ENCODE data around the gene SLC39A7.
"Not testable (repeated sequence)": the region's sequence is repeated elsewhere in the genome, so short reads cannot be mapped to it uniquely, and the experiment has no call there.

The SLC39A7 gene

GRCh38 chr6:33206864-33207551 is 6.3 kb downstream of the SLC39A7 start:
- no peak for DNase-seq

DNA sequence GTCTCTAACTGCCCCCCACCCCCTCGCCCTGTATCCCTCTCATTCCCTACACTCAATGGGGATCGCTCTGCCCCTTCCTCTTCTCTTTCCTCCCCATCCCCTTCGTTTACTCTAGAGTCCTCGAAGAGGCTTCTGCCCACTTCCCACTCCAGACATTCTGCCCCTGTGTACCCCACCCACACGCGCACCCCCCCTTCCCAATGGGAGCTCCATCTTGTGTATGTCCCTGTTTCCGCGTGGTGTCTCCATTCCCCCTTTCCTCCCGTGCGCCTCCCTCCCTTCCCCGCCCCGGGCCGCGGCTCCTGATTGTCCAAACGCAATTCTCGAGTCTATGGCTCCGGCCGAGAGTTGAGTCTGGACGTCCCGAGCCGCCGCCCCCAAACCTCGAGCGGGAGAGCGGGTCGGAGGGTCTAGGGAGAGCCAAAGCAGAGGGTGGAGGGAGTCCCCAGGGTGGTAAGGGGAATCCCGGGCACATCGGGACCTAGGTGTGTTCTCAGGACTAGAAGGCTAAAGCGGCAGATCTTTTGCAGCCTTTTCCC is 7.0 kb downstream of the SLC39A7 start:
- no peak for DNase-seq

DNA sequence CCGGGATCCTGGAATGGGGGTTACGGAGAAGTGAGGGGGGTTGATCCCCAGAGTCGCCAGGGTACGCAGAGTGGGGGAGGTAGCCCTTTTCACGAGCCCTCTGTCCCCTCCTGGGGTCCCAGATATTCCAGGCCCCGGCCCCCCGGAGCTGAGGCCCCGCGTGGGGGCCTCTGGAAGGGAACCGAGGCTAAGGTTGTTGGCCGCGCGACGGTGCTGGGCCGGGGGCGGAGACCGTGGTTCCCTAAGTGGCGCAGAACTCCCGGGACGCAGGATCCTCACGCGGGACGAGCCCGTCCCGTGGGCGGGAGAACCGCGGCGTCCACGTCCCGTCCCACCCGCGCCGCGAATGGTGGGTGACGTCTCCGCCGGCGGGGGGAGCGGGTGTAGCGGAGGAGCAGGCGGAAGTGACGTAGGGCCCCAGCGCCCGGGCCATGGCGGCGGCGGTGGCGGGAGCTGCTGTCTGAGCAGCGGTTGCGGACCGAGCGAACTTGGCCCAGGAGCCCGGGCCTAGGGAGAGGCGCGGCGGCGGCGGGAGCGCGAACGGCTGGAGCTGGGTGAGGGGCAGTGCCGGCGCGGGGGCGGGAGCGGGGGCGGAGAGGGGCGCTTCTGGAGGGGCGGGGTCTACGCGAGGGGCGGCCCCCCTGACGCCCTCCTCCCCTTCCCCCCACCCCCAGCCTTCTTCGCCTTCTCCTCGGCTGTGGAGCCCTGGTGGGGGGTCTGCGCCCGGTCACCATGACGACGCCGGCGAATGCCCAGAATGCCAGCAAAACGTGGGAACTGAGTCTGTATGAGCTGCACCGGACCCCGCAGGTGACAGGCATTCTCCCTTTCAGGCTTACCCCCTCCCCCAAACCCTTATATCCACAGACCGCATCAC is 7.7 kb downstream of the SLC39A7 start, which contains the start of gene RING1:
Gene RING1, plus strand, starts transcription at position 410 of the 877 bp plus-strand sequence. Its CDS starts 323 bp downstream, at position 733.
- DNase-seq, result peak; percentile 21

DNA sequence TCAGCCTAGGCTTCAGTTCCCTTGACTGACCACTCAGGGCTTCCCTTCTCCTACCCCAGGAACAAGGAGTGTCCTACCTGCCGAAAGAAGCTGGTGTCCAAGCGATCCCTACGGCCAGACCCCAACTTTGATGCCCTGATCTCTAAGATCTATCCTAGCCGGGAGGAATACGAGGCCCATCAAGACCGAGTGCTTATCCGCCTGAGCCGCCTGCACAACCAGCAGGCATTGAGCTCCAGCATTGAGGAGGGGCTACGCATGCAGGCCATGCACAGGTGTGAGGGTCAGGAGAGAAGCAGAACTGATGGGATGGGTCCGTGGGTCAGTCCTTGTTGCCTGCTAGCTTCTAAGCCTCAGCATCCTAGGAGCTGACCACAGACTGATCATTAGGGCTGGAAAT is 9.2 kb downstream of the SLC39A7 start:
- DNase-seq, result no peak

- no peak for DNase-seq
These were observed 10.5 kb downstream of the SLC39A7 start for GRCh38 chr6:33211136-33211535.

DNA sequence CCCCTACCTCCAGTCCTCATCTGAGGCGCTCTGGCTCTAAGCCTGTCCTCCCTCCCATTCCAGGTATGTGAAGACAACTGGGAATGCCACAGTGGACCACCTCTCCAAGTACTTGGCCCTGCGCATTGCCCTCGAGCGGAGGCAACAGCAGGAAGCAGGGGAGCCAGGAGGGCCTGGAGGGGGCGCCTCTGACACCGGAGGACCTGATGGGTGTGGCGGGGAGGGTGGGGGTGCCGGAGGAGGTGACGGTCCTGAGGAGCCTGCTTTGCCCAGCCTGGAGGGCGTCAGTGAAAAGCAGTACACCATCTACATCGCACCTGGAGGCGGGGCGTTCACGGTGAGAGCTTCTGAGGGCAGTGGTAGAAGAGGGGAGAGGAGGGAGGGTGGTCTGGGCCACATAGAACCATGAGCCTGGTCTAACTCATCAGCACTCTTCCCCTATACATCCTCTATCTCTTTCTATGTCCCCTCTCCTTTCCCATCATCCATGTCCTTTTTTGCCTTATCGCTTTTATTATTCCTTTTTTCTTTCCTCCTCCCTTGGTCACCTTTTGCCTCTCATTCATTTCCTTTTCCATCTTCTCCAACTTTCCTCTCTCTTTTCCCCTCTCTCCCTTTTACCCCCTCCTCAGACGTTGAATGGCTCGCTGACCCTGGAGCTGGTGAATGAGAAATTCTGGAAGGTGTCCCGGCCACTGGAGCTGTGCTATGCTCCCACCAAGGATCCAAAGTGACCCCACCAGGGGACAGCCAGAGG is 11.2 kb downstream of the SLC39A7 start:
- no peak for DNase-seq

DNA sequence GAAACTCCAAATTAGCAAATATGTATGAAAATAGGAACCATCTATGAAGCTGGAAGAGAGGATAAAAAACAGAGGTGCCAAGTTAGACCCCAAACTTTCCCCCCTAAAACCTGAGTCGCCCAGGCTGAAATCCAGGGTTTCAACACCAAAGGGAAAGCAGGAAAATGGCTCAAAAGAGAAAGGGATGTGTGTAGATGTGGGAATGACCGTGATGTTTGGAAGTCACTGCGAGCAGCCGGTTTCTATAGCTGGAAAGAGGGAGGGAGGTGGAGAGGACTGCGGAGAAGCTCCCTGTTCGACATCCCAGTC is 12.1 kb downstream of the SLC39A7 start:
- DNase-seq, result no peak

DNA sequence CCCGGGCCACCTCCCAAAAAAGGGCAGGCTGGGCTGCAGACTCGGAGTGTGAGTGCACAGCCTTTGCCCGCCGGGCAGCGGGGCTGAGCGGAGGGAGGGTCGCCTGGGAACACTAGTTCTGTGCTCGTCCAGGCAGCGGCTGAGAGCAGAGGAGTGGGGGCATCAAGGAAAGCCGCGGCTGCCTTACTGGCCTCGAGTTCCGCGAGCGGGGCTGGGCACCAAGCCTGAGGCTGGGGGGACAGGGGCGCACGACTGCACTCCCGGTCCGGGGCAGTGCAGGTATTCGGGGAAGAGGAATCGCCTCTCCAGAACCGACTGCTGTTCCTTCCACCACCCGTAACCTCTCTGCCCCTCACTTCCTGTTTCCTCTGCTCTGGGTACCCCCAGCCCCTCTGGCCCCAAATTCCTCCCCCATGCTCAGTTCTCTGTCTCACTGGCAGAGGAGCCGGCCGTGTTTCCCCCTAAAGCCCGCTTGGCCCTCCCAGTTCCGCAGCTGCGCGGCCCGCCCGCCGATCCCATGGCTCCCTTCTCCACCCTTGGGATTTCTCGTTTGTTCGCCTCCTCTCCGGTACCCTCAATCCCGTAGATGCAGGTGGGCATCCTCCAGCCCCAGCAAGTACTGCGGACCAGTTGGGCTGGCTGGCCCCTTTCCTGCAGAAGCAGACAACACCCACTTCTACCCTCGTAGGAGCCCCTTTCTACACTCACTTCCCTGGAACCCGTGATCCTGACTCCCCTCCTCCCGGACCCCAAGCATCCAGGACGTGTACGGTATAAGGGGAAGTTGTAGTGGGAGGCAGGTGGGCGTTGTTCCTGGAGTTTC is 12.7 kb downstream of the SLC39A7 start:
- no peak for DNase-seq

- no peak for DNase-seq
These were observed 13.3 kb downstream of the SLC39A7 start for GRCh38 chr6:33213989-33214335.

- no peak for DNase-seq
These were observed 14.8 kb downstream of the SLC39A7 start for GRCh38 chr6:33215271-33216116.

DNA sequence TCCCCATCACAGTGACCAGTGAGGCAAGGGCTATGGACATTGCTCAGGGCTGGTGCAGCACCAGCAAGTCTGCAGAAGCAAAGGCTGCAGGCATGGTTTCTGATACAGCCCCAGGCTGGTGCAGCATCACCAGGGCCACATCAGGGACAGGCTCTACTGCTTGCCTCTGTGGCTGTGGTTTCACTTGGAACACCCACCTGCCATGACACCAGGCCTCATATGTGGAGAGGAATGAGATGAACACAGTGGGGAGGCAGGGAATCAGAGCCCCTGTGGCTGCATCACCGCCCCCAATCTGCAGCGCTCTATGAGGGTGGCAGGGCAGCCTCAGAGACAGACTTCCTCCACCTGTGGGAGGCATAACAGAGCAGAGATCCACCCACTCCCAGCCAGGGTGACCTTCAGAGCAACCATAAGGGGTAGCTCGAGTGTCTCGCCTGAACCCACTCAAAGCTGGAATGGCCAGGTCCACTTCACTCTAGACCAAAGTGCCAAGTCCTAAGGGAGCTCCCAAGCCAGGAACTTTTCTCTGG is 15.5 kb downstream of the SLC39A7 start:
- no peak for DNase-seq

DNA sequence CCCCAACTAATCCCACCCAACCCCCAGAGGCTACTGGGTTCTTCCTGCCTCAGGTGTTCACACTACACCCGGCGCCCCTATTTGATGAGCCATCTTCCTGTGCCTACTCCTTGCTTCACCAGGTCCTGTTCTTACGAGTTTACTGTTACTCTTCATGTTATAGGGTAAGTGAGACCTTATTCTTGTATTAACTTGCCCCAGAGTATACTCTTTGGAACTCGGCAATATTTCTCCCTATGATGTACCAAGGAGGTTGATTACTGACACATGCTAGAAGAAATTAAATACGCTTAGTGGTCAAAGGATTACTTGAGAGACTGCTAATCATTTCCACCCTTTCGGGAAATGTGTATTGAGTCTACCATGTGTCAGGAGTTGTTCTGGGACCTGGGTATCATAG is 16.6 kb downstream of the SLC39A7 start:
- DNase-seq, result no peak

GRCh38 chr6:33217681-33218080 is 17.0 kb downstream of the SLC39A7 start:
- DNase-seq, result no peak

DNA sequence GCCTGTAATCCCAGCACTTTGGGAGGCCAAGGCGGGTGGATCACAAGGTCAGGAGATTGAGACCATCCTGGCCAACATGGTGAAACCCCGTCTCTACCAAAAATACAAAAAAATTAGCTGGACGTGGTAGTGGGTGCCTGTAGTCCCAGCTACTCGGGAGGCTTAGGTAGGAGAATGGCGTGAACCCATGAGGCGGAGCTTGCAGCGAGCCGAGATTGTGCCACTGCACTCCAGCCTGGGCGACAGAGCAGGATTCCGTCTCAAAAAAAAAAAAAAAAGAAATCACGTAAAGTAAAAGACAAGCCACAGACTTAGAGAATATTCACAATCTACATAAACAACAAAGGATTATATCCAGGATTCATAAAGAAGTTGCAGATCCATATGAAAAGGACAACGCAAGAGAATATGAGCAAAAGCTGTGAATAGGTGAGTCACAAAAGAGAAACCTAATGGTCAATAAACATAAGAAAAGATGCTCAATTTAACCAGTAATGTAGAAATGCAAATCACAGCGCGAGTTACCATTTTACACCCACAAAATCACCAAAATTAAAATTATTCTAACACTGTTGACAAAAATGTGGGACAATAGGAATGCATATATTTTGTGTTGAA is 25.9 kb downstream of the SLC39A7 start:
- not testable (repeated sequence) for DNase-seq

GRCh38 chr6:33235221-33235634 is 34.6 kb downstream of the SLC39A7 start:
- no peak for DNase-seq

DNA sequence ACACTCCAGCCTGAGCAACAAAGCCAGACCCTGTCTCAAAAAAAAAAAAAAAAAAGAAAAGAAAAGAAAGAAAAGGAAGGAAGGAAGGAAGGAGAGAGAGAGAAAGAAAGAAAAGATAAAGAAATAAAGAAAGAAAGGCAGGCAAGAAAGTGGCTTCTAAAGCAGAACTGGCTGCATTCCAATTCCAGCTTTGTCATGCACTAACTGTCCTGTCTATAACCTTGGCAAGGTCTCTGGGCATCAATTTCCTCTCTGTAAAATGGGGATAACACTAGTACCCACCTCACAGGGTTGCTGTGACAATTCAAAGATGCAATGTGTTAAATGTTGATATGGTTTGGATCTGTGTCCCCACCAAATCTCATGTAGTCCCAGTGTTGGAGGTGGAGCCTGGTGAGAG is 35.7 kb downstream of the SLC39A7 start:
- DNase-seq, result no peak

DNA sequence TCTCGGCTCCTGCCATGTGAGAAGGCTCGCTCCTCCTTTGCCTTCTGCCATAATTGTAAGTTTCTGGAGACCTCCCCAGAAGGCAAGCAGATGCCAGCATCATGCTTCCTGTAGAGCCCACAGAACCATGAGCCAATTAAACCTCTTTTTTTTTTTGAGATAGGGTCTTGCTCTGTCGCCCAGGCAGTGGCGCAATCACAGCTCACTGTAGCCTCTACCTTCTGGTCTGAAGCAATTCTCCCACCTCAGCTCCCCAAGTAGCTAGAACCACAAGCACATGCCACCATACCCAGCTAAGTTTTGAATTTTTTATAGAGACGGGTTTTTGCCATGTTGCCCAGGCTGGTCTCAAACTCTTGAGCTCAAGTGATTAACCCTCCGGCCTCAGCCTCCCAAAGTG is 36.2 kb downstream of the SLC39A7 start:
- no peak for DNase-seq

GRCh38 chr6:33237741-33238140 is 37.1 kb downstream of the SLC39A7 start:
- DNase-seq, result no peak

DNA sequence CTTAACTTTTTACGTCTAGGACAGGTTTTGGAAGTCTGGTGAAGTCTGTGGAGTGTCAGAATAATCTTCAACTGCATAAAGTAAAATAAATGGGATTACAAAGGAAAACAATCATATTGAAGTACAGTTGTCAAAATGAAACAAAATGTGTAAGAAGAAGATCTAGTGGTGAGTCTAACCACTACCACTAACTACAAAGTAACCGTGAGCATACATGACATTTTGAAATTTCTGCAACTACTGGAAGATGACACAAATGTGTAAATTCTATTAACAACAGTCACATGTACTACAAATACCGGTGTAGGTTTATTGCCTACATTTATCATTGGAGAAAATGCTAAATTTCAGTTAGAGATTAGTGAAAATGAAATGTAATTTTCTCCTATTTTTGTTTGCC is 41.3 kb downstream of the SLC39A7 start:
- DNase-seq, result no peak

DNA sequence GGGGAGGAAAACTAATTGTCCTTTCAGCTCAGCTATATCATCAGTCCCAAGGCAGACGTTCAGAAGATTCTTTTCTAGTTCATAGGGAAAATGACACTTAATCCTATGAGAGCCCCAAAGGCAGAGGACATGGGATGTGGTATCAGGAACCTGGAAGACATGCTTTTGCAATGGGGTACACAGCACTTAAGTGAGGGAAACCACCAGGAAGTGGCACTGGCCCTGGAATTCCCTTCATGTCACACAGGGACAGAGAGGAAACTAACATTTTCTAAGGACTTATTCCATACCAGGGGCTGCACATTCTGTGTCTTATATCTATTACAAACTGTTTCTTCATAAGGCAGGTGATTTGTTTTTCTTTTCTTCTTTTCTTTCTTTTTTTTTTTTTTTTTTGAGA is 42.8 kb downstream of the SLC39A7 start:
- no peak for DNase-seq

All from DMS 273 treated with DMSO at 0.1 percent for 48 hours (cell line).